ENCODE results near the gene POLDIP3.
"Not testable (repeated sequence)": the region's sequence is repeated elsewhere in the genome, so short reads cannot be mapped to it uniquely, and the experiment has no call there.

Gene POLDIP3

GRCh38 chr22:42553475-42554361 is 61.0 kb downstream of the POLDIP3 start, which contains the start of gene SERHL2:
TSS of gene SERHL2 (plus strand) at chr22:42553956. CDS start at chr22:42554021, 65 bp downstream.
- DNase-seq: peak in 13 of 14 donors; percentile 14 to 86 (median 52)

- DNase-seq: not testable (repeated sequence)
Observed at GRCh38 chr22:42552294-42552647, 62.4 kb downstream of the POLDIP3 start.

- DNase-seq: no peak
Observed at GRCh38 chr22:42549331-42550060, 65.2 kb downstream of the POLDIP3 start.

GRCh38 chr22:42548597-42549330 is 65.9 kb downstream of the POLDIP3 start:
- no peak for DNase-seq

GRCh38 chr22:42548126-42548525 is 66.6 kb downstream of the POLDIP3 start:
- DNase-seq: not testable (repeated sequence)

GRCh38 chr22:42547562-42547961 is 67.1 kb downstream of the POLDIP3 start:
- DNase-seq: no peak

- no peak for DNase-seq
Observed at GRCh38 chr22:42544686-42545085, 70.0 kb downstream of the POLDIP3 start.

- not testable (repeated sequence) for DNase-seq
Observed at GRCh38 chr22:42539236-42539771, 75.4 kb downstream of the POLDIP3 start.

GRCh38 chr22:42537199-42537831 is 77.4 kb downstream of the POLDIP3 start:
- not testable (repeated sequence) for DNase-seq

- not testable (repeated sequence) for DNase-seq
Observed at GRCh38 chr22:42536634-42537033, 78.0 kb downstream of the POLDIP3 start.

- DNase-seq: no peak
Observed at GRCh38 chr22:42536166-42536565, 78.5 kb downstream of the POLDIP3 start.

GRCh38 chr22:42535082-42535731 is 79.5 kb downstream of the POLDIP3 start:
- not testable (repeated sequence) for DNase-seq
